IPS-NIHi7 (cell line): ENCODE measurements around the gene SPEN.
"Not testable (repeated sequence)": the region's sequence is repeated elsewhere in the genome, so short reads cannot be mapped to it uniquely, and the experiment has no call there.

Experiments used
- DNase-seq: peaks from one replicate; pipeline ENCODE4 v3.0.0; 2012; ENCODE audit warnings: mixed read lengths; ENCODE audit errors: extremely low spot score

The SPEN gene

GRCh38 chr1:15959827-15960446 is 112.4 kb downstream of the SPEN start:
- DNase-seq = no peak

- DNase-seq = no peak
These were observed 113.3 kb downstream of the SPEN start for GRCh38 chr1:15960808-15961207.

DNA sequence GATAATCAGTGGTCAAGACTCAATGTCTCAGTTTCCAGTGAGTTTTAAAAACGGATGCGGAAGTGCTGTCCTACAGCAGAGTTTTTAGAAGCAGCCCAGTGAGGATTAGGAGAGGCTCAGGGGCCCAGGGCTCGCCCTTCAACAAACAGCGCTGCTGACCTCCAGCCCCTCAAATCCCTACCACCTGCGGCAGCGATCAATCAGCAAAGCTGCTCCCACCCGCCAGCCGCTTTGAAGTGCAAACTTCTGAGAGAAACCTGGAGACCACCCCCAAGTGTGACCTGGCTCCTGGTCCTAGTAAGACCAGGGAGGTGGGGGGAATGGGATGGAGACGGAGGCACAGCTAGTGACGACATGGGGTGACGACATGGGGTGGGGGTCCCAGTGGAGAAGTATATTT is 114.0 kb downstream of the SPEN start:
- peak; percentile 68 for DNase-seq

GRCh38 chr1:15962176-15962575 is 114.7 kb downstream of the SPEN start:
- peak; percentile 41 for DNase-seq

- no peak for DNase-seq
These were observed 115.3 kb downstream of the SPEN start for GRCh38 chr1:15962671-15963362.

GRCh38 chr1:15963363-15963967 is 116.0 kb downstream of the SPEN start:
- no peak for DNase-seq

GRCh38 chr1:15963968-15964648 is 116.6 kb downstream of the SPEN start:
- no peak for DNase-seq

DNA sequence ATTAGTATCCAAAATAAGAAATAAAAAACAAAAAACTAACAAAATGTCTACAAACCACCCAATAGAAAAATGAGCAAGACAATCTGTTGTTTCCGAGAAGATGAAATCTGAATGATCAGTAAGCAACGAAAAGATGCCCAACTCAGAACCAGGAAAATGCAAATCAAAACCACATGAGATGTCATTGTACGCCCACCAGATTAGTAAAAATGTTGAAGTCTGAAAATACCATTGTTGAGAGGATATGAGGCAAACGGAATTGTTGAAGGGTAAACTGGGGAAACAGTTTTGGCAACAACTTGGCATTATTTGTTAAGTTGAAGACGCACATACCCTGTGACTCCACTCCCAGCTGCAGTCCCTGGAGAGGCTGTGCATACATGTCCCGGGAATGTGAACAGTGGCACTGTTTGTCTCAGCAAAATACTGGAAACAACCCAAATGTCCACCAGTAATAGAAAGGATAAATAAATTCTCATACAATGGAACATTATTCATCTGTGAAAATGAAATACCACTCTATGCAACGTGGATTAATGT is 117.8 kb downstream of the SPEN start:
- no peak for DNase-seq

- DNase-seq = no peak
These were observed 118.8 kb downstream of the SPEN start for GRCh38 chr1:15966081-15966955.

GRCh38 chr1:15966956-15967344 is 119.4 kb downstream of the SPEN start:
- no peak for DNase-seq

DNA sequence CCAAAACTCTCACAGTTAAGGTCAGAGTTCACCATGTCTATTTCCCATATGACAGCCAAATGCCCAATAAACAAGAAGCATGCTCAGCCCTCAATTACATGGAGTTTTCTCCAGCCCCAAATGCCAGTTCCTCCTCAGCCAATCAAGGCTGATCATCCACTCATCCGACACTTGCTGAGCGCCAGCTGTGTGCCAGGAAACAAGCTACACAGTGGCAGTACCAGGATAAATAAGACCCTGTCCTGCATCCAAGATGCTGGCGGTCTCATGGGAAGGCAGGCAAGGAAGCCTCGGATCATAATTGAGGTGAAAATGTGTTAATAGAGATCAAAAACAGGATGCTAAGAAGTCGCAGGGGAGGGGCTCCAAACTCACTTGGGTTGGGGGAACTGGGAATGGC is 120.7 kb downstream of the SPEN start:
- DNase-seq = no peak

DNA sequence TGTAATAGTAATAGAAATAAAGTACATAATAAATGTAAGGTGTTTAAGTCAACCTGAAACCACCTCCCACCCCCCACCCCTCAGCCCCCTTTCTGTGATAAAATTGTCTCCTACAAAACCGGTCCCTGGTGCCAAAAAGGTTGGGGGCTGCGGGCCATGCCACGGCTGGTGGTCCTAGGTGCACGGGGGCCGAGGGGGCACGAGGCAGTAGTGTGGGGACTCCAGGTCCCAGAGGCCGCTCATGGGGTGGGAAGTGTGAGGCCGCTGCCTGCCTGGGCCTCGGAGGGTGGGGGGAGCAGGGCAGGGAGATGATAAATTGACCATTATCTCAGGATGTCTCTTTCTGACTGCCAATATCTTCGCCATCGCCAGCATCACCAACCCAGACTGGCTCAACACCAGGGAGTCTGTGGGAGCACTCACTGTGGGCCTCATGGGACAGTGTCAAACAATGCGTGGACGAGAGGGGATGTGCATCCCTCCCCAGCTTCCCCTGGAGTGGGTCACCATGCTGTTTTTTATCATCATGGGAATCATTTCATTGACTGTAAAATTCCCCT is 121.9 kb downstream of the SPEN start:
- no peak for DNase-seq

DNA sequence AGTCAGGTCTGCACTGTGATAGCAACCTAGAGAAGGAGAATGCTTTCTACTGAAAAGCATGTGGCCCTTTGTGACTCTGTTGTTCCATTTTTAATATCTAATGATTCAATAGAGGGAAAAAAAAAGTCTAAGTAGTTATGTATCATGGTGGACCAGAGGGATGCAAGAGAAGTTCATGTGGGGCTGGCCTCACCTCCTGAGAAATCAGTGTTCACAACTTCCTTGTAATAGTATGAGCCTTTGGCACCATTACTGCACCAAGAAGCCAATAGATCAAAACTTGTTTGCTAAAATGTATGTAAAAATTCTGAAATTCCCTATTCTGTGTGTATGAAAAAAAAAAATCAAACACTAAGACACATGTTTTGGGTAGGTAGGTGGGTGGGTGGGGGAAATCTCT is 123.4 kb downstream of the SPEN start:
- no peak for DNase-seq

GRCh38 chr1:15972409-15972808 is 124.9 kb downstream of the SPEN start:
- no peak for DNase-seq

- DNase-seq = no peak
These were observed 126.3 kb downstream of the SPEN start for GRCh38 chr1:15973772-15974171.

GRCh38 chr1:15974855-15975254 is 127.3 kb downstream of the SPEN start:
- DNase-seq = no peak

DNA sequence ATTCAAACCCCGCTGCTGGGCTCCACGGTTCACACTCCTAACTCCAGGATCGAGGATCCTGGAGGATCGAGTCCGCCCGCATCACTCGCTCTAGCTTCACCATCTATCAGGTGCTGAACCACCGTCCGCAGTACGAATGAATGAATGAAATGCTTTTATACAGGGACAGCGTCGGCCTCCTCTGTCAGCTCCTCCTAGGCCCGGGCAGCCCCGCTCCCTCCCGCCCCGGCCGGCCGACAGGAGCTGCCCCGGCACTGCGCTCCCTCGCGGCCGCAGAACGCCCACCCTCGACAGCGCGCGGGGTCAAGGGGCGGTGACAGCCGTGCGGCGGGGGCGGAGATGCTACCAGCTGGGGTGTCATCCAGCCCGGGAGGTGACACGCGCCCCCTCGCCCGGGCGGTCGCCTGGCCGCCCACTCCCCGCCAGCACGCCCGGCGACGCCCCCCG is 127.9 kb downstream of the SPEN start:
- peak; percentile 88 for DNase-seq

DNA sequence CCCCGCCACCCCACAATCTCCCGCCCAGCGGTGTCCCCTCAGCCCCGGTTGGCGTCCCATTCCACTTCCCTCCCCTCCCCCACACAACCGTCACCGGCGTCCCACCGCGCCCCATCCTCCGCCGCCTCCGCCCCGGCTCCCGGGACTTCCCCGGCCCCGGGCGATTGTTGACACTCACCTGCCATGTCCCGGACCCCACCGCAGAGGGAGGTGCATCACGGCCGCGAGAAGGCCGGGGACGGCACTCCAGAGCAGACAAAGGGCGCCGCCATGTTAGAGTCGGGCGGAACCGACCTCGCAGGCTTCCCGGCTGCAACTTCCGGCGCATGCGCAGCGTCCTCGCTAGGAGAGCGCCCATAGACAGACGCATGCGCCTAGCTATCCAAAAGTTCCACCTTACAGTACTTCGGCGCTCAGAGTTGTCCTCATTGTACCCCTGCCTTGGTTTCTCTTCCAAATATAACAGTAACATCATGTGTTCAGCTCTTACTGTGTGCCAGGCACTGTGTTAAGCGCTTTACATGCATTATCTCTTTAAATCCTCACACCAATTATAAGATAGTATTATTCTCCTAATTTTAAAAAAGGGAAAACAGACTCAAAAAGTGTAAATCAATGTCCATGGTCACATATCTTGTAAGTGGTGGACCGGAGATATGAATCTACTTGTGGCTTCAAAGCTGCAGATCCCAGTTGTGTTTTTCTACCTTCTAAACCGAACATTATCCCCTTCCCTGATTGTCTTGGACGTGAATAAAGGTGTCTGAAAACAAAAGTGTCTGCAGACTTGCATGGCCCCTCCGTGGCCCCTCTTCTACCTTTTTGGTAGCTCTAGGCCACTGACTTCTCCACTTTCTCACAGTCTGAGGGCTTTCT is 128.5 kb downstream of the SPEN start, which contains the start of gene ZBTB17:
Gene ZBTB17 (minus strand): TSS at position 297 of the 876 bp plus-strand sequence. CDS start 27,606 bp downstream, outside the sequence.
- DNase-seq = peak; percentile 97

DNA sequence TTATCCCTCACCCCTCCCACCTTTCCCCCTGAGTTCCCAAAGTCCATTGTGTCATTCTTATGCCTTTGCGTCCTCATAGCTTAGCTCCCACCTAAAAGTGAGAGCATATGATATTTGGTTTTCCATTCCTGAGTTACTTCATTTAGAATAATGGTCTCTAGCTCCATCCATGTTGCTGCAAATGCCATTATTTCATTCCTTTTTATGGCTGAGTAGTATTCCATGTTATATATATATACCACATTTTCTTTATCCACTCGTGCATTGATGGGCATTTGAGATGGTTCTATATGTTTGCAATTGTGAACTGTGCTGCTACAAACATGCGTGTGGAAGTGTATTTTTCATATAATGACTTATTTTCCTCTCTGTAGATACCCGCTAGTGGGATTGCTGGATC is 130.4 kb downstream of the SPEN start:
- DNase-seq = not testable (repeated sequence)

- no peak for DNase-seq
These were observed 134.2 kb downstream of the SPEN start for GRCh38 chr1:15981679-15982078.
